ENCODE measurements around the gene SLC6A19.

DNA sequence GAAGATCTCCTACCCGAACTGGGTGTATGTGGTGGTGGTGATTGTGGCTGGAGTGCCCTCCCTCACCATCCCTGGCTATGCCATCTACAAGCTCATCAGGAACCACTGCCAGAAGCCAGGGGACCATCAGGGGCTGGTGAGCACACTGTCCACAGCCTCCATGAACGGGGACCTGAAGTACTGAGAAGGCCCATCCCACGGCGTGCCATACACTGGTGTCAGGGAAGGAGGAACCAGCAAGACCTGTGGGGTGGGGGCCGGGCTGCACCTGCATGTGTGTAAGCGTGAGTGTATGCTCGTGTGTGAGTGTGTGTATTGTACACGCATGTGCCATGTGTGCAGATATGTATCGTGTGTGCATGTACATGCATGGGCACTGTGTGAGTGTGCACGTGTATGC, 20.3 kb downstream of the SLC6A19 start:
- no peak for TF ChIP-seq CTCF (IDR thresholded peaks at IDR 0.05)
- TF ChIP-seq POLR2A (IDR thresholded peaks at IDR 0.05) = no peak

All from lower leg skin (tissue), 3 donors.